Chondrocyte (in vitro differentiated cells): ENCODE data around the gene P2RY2. TPM values are rescaled to one million over a fixed set of nuclear protein-coding genes. Genes with fewer than 3 reads are reported as not detected.

Experiments
- DNase-seq: peaks from one replicate; pipeline ENCODE4 v3.0.0; 2021; ENCODE audit warnings: mixed read lengths, low spot score
- H3K27ac Mint-ChIP-seq: one replicate; pipeline ENCODE4 v1.8.0; 2021; ENCODE audit warnings: mild to moderate bottlenecking, moderate library complexity, mixed read lengths; ENCODE audit not compliant: unreplicated experiment
- H3K27me3 Mint-ChIP-seq: 2 replicates; pipeline ENCODE4 v1.8.0; 2021; ENCODE audit warnings: low read depth, mixed read lengths
- H3K36me3 Mint-ChIP-seq: 2 replicates; pipeline ENCODE4 v1.8.0; 2021; ENCODE audit warnings: low read depth, mixed read lengths
- H3K4me1 Mint-ChIP-seq: 2 replicates; pipeline ENCODE4 v1.8.0; 2021; ENCODE audit warnings: low read depth, mild to moderate bottlenecking, mixed read lengths
- H3K4me3 Mint-ChIP-seq: one replicate; pipeline ENCODE4 v1.8.0; 2021; ENCODE audit warnings: mild to moderate bottlenecking, moderate library complexity, mixed read lengths; ENCODE audit not compliant: unreplicated experiment
- H3K9me3 Mint-ChIP-seq: 2 replicates; pipeline ENCODE4 v1.8.0; 2021; ENCODE audit warnings: low read depth, mixed read lengths
- CTCF ChIP-seq: fragments of 200-600 bp; sonication (generic); IDR thresholded peaks from 2 replicates; pipeline ENCODE4 v1.5.0; 2021; ENCODE audit warnings: antibody characterized with exemption, mild to moderate bottlenecking, moderate library complexity
- total RNA-seq: library from RNA; stranded (reverse); gene quantifications from 3 replicates; pipeline ENCODE4 v1.2.1, GENCODE V29; 2021

Gene P2RY2
- total RNA-seq, 1 donor from 2014 or later, result 0.32 TPM

GRCh38 chr11:73283276-73284000 lies 65.4 kb downstream of the P2RY2 start:
- DNase-seq, result no peak
- no peaks in the 10 kb centered on the region for H3K27me3 Mint-ChIP-seq
- no peaks in the 10 kb centered on the region for H3K4me1 Mint-ChIP-seq
- H3K9me3 Mint-ChIP-seq, result no peaks in the 10 kb centered on the region
- no peak overlapping the region for H3K27ac Mint-ChIP-seq
- H3K4me3 Mint-ChIP-seq, result no peak overlapping the region
- no peaks in the 10 kb centered on the region for H3K36me3 Mint-ChIP-seq
- no peak for TF ChIP-seq CTCF

GRCh38 chr11:73284106-73284505 lies 66.0 kb downstream of the P2RY2 start:
- no peaks in the 10 kb centered on the region for H3K9me3 Mint-ChIP-seq
- DNase-seq, result no peak
- H3K27ac Mint-ChIP-seq, result no peak overlapping the region
- H3K4me1 Mint-ChIP-seq, result peaks cover 6% of the 10 kb centered on the region
- TF ChIP-seq CTCF, result no peak
- H3K27me3 Mint-ChIP-seq, result no peaks in the 10 kb centered on the region
- H3K36me3 Mint-ChIP-seq, result no peaks in the 10 kb centered on the region
- H3K4me3 Mint-ChIP-seq, result no peak overlapping the region

DNA sequence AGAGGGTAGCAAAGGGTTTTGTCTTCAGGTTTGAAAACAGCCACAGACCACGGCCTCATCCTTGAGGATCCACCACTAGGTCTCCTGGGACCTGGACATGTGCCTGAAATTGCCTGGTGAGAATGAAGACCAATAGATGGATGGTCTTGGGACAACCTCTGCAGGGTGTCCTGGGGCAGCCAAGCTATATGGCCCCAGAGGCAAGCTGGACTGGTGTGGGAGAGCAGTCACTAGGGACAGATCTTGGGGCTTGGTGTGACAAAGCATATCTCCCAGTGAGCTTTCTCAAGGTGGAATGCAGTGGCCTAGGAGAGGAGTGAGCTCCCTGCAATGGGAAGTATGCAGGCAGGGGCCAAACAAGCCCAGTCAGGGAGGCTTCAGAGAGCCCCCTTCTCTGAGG lies 67.6 kb downstream of the P2RY2 start:
- H3K27me3 Mint-ChIP-seq, result no peaks in the 10 kb centered on the region
- TF ChIP-seq CTCF, result no peak
- H3K27ac Mint-ChIP-seq, result peak overlapping the region; percentile 36
- no peaks in the 10 kb centered on the region for H3K9me3 Mint-ChIP-seq
- H3K4me3 Mint-ChIP-seq, result no peak overlapping the region
- peaks cover 12% of the 10 kb centered on the region for H3K4me1 Mint-ChIP-seq
- no peaks in the 10 kb centered on the region for H3K36me3 Mint-ChIP-seq
- no peak for DNase-seq

Other genes with a start within 250 kb of the P2RY2 start
- 38.7 to 69.5 TPM (median 66.8 TPM) in 3 replicates for gene FCHSD2, start 76.0 kb upstream of the P2RY2 start, total RNA-seq
- 0.20 TPM in 1 of 3 replicates, not detected in the others for gene P2RY6, start 54.1 kb downstream of the P2RY2 start, total RNA-seq
- gene ARHGEF17, start 90.0 kb downstream of the P2RY2 start, total RNA-seq, result 82.4 to 114 TPM (median 113 TPM) in 3 replicates
- gene RELT, start 158.1 kb downstream of the P2RY2 start, total RNA-seq, result 3.5 to 4.5 TPM (median 3.5 TPM) in 3 replicates